NCI-H1092 (cell line): ENCODE results near the gene DMRT1.

Source experiments
- DNase-seq: peaks from one replicate; lab custom pipeline; 2025; lab: John Stamatoyannopoulos, UW

Gene DMRT1

GRCh38 chr9:841371-842209 lies at the start of gene DMRT1:
DMRT1 (plus strand) TSS chr9:841697; CDS start chr9:841839, 142 bp downstream.
- DNase-seq: no peak

DNA sequence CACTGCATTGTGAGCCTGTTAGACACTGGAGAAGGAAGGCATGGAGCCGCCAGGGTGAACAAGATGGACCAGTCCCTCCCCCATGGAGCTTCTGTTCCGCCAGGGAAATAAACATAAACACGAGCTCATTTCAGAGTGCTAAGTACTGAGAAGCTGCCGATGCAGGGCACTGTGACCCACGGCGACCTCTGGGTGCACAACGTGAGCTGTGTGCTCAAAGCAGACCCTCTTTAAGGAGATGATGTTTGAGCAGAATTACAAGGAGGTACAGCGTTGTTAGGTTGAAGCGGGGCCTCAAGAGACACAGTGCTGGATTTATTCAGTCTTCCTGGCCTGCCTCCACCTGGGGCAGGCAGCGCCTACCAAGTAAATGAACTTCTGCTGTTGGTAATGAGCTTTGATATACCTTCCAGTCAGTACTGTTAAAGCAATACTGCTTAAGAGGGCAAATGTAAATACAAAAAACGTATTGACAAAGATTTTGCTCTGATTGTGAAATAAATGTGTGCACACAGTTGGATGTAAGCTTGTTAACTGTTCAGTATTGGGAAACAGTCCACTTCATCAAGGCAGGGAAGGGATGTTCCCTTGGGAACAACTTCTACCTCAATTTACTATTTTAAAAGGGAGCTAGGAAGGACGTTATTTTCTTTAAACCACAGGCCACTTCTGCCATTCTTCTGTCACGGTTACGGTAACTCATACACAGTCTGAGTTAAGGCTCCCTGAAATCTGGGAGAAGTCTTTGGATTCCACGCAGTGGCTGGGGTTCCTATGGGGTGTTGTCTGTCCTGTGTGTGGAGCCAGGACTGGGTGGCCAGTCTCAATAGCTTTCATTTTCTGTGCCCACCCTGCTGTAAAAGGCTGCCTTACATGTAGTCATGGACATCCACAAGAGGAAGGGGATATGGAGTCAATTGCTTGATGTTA lies 48.9 kb upstream of the DMRT1 start:
- DNase-seq: no peak

- DNase-seq: no peak
These were observed 47.1 kb upstream of the DMRT1 start for GRCh38 chr9:794386-794785.

GRCh38 chr9:795869-796268 lies 45.6 kb upstream of the DMRT1 start:
- no peak for DNase-seq

DNA sequence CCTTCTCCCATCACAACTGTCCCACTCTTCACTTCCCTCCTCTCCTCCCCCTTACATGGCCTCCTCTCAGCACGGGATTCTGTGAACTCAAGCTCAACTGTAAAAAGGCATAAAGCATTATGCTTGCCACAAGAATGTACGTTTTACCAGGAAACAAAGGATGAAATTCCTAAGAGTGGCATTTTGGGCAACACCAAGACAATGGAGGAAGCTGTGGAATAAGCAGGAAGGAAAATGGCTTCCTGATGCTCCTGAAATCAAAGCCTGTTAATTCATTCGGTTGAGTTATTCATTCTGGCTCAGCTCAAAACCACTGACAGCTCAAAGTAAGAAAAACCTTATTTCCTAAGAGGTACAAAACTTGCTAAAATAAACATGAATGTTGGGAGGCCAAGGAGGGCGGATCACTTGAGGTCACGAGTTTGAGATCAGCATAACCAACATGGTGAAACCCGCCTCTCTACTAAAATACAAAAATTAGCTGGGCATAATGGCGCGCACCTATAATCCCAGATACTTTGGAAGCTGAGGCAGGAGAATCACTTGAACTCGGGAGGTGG lies 40.8 kb upstream of the DMRT1 start:
- DNase-seq: no peak

- DNase-seq: no peak
These were observed 40.0 kb upstream of the DMRT1 start for GRCh38 chr9:801399-802071.

GRCh38 chr9:804026-804425 lies 37.5 kb upstream of the DMRT1 start:
- DNase-seq: no peak

GRCh38 chr9:805151-805550 lies 36.3 kb upstream of the DMRT1 start:
- DNase-seq: no peak

- no peak for DNase-seq
These were observed 35.0 kb upstream of the DMRT1 start for GRCh38 chr9:806285-807156.

- DNase-seq: no peak
These were observed 30.4 kb upstream of the DMRT1 start for GRCh38 chr9:811106-811531.

DNA sequence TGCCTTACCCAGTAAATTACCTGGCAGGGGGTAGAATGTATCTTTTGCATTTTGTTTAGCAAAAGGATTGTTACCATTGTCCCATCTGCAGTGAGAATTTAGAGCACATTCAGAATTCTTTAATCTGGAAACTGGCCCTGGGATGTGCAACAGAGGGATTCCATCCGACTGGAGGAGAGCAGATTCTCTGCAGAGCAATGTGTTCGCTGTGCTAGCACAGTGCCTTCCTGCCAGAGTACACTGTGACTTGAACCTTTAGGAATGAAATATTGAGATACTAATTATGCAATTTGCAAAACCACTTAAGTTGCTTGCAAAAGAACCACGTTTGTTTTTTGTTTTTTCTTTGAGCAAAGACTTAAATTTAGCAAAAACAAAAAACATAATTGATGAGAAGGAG lies 22.5 kb upstream of the DMRT1 start:
- no peak for DNase-seq

GRCh38 chr9:826500-827280 lies 14.8 kb upstream of the DMRT1 start:
- DNase-seq: no peak

- DNase-seq: no peak
These were observed 1.2 kb upstream of the DMRT1 start for GRCh38 chr9:840343-840742.

- DNase-seq: no peak
These were observed 1.3 kb downstream of the DMRT1 start for GRCh38 chr9:842635-843426.

- no peak for DNase-seq
These were observed 1.9 kb downstream of the DMRT1 start for GRCh38 chr9:843427-843785.

- DNase-seq: no peak
These were observed 5.4 kb downstream of the DMRT1 start for GRCh38 chr9:846852-847251.

DNA sequence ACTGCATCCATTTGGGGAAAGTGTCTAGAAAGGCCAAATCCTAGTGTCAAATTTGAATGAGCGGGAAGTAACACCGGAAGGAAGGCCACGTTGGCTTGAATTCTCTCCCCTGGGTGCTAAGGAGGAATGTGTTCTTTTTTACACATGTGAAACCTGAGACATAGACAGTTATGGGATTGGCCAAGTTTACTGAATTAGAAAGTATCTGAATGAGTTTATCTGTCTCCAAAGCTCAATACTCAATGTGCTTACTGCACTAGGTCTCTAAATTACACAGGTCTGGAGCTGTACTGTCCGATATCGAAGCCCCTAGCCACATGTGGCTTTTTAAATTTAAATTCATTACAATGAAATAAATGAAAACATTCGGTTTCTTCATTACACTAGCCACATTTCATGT lies 6.0 kb downstream of the DMRT1 start:
- no peak for DNase-seq

GRCh38 chr9:849431-849830 lies 7.9 kb downstream of the DMRT1 start:
- no peak for DNase-seq

- no peak for DNase-seq
These were observed 11.0 kb downstream of the DMRT1 start for GRCh38 chr9:852539-852938.

- DNase-seq: no peak
These were observed 17.8 kb downstream of the DMRT1 start for GRCh38 chr9:859251-859650.
